Smooth muscle cell of the brain vasculature (primary cell): Measurements from ENCODE around the gene NR2F6.

ENCODE experiments used
- DNase-seq: peaks from one replicate; pipeline ENCODE4 v3.0.0-alpha.2; 2012; ENCODE audit warnings: low read depth, low spot score

The NR2F6 gene

DNA sequence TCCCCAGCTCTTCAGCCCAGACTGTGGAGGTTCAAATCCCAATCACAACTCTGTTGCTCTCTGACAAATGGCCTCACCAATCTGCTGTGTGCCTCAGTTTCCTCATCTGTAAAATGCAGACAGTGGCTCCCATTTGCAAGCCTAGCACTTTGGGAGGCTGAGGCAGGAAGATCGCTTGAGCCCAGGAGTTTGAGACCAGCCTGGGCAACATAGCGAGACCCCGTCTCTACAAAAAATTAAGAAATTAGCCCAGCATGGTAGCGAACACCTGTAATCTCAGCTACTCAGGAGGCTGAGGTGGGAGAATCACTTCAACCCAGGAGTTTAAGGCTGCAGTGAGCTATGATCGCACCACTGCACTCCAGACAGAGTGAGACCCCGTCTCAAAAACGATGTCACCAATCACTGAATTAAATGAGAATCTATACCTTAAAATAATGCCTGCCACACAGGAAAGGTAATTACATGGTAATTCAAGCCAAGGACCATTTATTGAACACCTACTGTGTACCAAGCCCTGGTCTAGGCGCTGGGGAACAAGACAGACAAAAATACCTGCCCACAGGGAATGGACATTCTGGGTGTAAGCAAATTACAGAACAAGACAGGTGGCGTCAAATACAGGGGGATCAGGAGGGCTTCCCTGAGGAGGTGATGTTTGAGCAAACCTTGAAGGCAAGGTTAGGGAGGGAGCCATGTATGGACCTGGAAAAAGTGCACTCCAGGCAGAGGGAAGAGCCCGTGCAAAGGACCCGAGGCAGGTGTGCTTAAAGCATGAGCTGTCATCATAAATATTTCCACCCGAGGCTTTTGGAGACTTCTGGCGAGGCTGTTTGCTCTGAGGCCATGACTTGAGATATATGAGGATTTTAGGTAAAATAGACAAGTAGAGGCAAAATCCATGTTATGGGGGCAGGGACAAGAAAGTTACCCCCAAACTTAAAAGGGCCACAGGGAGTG is 7.7 kb downstream of the NR2F6 start:
- no peak for DNase-seq

- no peak for DNase-seq
Measured at GRCh38 chr19:17236811-17237543, 8.7 kb downstream of the NR2F6 start.

DNA sequence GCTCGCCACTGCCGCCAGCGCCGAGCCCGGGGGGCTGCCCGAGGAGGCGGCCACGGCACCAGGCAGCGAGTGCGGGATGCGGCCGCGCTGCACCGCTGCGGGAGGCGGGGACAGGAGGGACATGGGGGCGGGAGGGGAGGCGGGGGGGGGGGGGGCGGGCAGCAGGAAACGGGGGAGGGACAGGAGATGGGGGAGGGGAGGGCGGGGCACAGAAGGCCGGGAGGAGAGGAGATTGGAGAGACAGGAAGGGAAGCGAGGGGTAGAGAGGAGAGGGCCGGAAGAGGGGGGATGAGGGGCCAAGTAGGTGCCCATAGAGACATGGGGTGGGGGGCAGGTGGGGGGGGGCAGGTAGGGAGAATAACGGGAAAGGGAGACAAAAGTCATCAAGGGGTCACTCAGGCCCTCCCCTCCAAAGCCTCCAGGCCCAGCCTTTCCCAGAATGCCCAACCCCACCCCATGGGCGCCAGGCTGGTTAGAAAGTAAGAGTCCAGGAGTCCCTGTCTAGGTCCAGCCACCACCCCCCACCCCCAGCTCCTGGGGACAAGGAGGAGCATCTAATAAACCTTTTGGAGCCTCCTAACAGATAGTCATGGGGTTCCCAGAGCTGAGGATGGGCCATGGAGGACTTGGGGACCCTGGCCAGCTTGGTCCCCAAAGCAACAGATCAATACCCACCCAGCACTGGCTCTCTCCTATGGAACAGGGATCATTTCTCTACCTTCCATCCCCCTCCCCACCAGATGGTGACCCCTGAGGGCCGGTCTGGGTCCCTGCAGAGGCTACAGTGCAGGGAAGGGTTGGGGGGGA is 9.5 kb downstream of the NR2F6 start:
- no peak for DNase-seq

DNA sequence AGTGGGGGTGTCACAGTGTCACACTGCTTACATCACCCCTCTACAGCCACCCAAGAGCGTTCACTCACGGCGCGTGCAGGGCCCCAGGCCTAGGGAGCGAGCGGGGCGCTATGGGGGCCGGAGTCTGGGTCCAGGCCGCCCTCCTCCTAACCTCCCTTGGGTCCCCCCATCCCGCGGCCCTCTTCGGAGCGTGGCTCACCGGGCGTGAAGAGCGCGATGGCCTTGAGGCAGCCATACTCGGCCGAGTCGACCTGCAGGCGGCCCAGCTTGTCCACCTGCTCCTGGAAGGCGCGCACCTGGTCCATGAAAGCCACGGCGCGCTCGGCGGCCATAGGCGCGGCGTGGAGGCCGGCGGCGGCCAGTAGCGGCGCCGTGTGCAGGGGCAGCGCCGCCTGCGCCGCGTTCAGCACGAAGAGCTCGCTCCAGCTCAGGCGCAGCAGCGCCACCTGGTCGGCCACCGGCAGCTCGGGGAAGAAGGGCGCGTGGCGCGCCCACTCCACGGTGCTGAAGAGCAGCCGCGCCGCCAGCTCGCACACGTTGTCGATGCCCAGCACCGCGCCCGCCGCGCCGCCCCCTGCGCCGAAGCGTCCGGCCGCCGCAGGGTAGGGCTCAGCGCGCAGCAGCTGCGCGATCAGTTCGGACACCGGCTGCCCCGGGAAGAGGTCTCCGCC is 10.3 kb downstream of the NR2F6 start:
- DNase-seq = no peak

DNA sequence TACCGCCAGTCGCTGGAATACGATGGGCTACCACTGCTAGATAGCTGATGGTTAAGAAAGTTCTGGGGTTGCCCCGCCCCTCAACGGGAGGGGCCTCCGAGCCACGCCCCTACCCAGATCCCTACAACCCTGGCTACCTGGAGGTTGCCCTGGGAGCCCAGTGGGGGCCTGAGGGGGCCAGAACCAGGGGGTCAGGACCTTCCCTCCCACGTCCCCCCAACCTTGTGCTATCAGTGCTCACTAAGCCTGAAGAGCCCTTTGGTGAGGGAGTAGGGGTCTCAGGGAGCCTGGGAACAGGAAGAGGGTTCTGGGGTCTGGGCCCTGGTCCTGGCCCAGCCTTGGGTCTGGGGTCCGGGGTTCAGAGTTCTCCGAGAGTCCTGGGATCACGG is 10.8 kb downstream of the NR2F6 start:
- DNase-seq = no peak

DNA sequence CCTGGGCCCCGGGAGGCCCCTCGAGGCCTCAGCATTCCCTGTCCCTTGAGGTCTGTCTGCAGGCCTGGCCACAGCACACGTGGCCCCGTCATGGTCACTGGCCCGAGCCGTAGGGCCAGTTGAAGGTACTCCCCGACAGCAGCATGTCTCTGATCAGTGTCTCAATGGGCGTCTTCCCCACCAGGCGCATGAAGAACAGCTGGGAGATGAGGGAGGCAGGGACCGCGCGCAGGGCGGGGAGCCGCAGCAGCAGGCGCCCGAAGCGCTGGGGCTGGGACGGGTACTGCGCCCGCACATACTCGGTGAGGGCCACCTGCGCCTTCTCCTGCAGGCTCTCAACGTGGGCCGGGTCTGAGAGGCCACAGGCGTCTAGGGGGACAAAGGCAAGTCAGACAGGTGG is 13.5 kb downstream of the NR2F6 start:
- DNase-seq = no peak

- no peak for DNase-seq
Measured at GRCh38 chr19:17229890-17230289, 15.8 kb downstream of the NR2F6 start.

DNA sequence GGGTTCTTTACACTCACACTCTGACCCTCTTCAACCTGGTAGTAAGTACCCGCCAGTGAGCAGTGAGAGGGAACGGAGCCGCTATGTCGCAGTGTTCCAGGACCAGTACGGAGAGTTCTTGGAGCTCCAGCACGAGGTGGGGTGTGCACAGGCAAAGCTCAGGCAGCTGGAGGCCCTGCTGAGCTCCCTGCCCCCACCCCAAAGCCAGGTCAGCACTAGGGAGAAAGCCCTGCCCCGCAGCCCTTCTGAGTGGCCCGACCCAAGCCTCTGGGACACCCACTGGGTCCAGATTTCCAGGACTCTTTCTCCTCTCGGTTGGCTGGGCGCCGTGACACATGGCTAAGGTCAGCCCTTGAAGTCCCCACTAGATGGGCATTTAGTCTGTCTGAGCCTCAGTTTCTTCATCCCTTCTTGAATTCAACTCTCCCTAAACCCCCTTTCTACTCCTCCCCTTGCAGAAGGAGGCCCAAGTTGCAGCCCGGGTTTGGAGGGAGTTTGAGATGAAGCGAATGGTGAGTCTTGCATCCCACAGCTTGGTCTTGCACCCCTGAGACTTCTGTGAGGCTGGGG is 17.8 kb downstream of the NR2F6 start:
- no peak for DNase-seq

- DNase-seq = peak; percentile 95
Measured at GRCh38 chr19:17226002-17226933, 19.5 kb downstream of the NR2F6 start, which contains the start of gene OCEL1. OCEL1 (plus strand) TSS chr19:17226226; CDS start chr19:17226248, 22 bp downstream.

DNA sequence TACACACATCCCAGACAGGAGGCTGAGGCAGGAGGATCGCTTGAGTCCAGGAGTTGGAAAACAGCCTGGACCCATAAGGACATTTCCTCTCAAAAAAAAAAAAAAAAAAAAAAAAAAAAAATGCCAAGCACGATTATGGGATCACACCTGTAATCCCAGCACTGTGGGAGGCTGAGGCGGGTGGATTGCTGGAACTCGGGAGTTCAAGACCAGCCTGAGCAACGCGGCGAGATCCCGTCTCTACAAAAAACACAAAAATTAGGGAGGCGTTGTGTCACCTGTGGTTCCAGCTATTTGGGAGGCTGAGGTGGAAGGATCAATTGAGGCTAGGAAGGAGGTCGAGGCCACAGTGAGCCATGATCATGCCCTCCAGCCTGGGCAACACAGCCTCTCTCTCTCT is 20.7 kb downstream of the NR2F6 start:
- no peak for DNase-seq

DNA sequence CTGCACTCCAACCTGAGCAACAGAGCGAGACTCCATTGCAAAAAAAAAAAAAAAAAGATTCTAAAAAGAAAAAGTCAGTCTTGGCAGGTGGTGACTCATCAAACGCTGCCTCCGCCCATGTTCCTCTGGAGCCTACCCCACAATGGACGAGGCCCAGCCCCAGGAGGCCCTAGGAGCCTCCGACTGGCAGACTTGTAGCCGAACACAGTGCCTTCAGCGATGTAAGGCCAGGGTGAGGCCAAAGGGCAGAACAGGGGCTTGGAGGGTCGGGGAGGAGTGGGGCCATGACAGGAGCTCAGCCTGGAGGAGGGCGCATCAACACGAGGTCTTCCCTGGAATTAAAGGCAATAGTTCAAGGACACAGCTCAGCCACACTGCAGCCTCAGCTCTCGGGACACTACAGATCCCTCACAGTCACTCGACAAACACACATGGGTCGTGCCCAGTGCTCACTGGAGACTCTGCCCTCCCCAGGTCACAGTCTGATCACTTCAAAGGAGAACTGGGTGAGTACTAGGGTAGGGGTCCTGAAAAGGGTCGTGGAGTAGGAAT is 25.4 kb downstream of the NR2F6 start:
- no peak for DNase-seq

DNA sequence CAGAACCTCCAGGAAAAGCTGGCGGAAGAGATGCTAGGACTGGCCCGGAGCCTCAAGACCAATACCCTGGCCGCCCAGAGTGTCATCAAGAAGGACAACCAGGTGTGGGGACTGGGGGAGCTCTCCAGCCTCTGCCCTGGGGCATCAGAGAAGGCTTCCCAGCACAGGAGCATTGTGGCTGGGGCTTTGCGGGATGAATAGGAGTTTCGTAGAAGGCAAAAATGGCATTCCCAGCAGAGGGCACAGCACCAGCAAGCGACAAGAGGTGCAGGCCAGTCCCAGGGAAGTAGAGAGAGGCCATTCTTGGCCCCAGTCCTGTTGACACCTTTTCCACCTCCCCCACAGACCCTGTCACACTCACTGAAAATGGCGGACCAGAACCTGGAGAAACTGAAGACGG is 26.4 kb downstream of the NR2F6 start:
- no peak for DNase-seq

DNA sequence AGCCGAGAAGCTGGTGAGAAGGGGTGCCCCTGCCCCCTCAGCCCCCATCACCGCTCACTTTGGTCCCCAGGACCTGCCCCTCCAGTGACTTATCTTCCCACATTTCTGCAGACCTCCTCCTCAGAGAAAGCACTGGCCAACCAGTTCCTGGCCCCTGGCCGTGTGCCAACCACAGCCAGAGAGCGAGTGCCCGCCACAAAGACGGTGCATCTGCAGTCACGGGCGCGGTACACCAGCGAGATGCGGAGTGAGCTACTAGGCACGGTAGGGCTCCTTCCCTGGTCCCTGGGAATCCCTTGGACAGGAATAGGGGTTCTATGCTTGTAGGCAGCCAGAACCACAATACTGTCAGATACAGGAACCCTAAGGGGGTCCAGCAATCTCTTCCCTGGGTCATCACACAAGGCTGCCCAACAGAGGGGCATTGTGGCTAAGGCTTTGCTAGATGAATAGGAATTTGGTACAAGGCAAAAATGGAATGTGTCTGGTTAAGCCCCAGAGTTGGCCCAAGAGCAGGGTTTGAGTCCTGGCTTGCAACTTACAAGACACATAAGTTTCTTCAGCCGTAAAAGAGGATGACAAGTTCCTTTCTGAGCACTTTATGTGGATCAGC is 29.6 kb downstream of the NR2F6 start:
- no peak for DNase-seq

DNA sequence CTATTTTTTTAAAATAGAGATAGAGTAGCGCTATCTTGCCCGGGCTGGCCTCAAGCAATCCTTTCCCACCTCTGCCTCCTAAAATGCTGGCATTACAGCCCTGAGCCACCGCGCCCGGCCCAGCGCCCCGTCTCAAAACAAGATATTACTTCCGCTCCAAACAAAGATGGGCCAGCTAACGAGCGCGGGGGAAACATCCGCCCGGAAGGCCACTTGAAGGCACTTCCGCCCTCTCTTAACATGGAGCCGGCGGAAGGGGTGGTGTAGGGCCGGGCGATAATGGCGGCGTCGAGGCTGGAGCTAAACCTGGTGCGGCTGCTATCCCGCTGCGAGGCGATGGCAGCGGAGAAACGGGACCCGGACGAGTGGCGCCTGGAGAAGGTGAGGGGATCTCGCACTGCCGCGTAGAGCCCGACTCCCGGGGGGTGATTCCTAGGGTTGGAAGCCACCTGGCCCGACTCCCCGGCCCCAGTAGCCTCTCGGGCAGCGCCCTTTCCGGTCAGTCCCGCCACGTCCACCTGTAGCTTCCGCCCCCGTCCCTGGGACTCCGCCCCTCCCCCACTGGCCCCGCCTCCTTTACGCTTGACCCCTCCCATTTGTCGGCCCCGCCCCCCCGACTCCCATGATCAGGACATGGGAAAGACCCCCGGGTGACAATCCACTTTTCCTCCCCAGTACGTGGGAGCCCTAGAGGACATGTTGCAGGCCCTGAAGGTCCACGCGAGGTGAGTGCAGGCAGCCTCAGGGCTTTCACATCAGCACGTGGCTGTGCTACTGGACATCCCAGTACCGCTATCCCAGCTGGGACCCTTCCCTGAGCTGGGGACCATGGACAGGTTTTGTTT is 30.4 kb downstream of the NR2F6 start, which contains the start of gene USE1:
TSS of gene USE1 (plus strand) at position 231 of the 845 bp plus-strand sequence. CDS start at position 280, 49 bp downstream.
- DNase-seq = peak; percentile 82

- DNase-seq = no peak
Measured at GRCh38 chr19:17214508-17215126, 31.1 kb downstream of the NR2F6 start.

- no peak for DNase-seq
Measured at GRCh38 chr19:17213334-17213733, 32.4 kb downstream of the NR2F6 start.
